Stimulated activated naive B cell treated with anti-CD40 and anti-IgM and Interleukin-4, amounts not matched to agents 10 μg/mL and 1 μg/mL and 100 μg/mL, for 72 hours (primary cell): ENCODE measurements around the gene PPP1R2C.

Experiments
- ATAC-seq, 2 donors: fragments of 150-1000 bp; cut with Tn5 transposase; replicated peaks; 2 replicates each; pipeline ENCODE4 v1.10.0; 2021; ENCODE audit warnings: moderate library complexity in 1 of 2
- DNase-seq: peaks from one replicate; pipeline ENCODE4 v3.0.0; 2021
- H3K27ac Mint-ChIP-seq: one replicate; pipeline ENCODE4 v1.8.0; 2022; ENCODE audit warnings: mild to moderate bottlenecking, mixed read lengths
- H3K27me3 Mint-ChIP-seq, 2 donors: one replicate each; pipeline ENCODE4 v1.8.0; 2022; ENCODE audit warnings: mixed read lengths in 2 of 2
- H3K36me3 Mint-ChIP-seq, 2 donors: one replicate each; pipeline ENCODE4 v1.8.0; 2022; ENCODE audit warnings: mixed read lengths in 2 of 2, mild to moderate bottlenecking in 1 of 2
- H3K4me1 Mint-ChIP-seq, 2 donors: one replicate each; pipeline ENCODE4 v1.8.0; 2022; ENCODE audit warnings: mixed read lengths in 2 of 2, mild to moderate bottlenecking in 1 of 2
- H3K4me3 Mint-ChIP-seq, 2 donors: one replicate each; pipeline ENCODE4 v1.8.0; 2022; ENCODE audit warnings: mild to moderate bottlenecking in 2 of 2, mixed read lengths in 2 of 2, moderate library complexity in 1 of 2
- H3K9me3 Mint-ChIP-seq, 2 donors: one replicate each; pipeline ENCODE4 v1.8.0; 2022; ENCODE audit warnings: mixed read lengths in 2 of 2, mild to moderate bottlenecking in 1 of 2

The PPP1R2C gene

GRCh38 chrX:42778096-42778495 is at the start of gene PPP1R2C:
Gene PPP1R2C (minus strand): TSS chrX:42778163. CDS start chrX:42778079, 84 bp downstream.
- Mint-ChIP-seq H3K4me1 (peaks cover 13% of the 10 kb centered on the region in 2 donors), H3K27ac (peak within 1 kb of the TSS; percentile 52), H3K27me3 (peaks cover 0 to 20% of the 10 kb centered on the region in 2 donors), H3K9me3 (peaks cover 4 to 15% of the 10 kb centered on the region in 2 donors), H3K36me3 (peaks cover 0 to 6% of the 10 kb centered on the region in 2 donors), H3K4me3 (no peak within 1 kb of the TSS)
- DNase-seq (no peak), ATAC-seq (peak in 1 of 2 donors; percentile 20)

GRCh38 chrX:42825201-42825600 is 47.2 kb upstream of the PPP1R2C start:
- DNase-seq (no peak), ATAC-seq (no peak)
- Mint-ChIP-seq H3K4me3 (no peak overlapping the region), H3K27ac (no peak overlapping the region), H3K36me3 (peaks cover 3% of the 10 kb centered on the region in 2 donors), H3K27me3 (peaks cover 0 to 4% of the 10 kb centered on the region in 2 donors), H3K4me1 (peaks cover 0 to 2% of the 10 kb centered on the region in 2 donors), H3K9me3 (peaks cover 2 to 3% of the 10 kb centered on the region in 2 donors)

- no peak for ATAC-seq
- Mint-ChIP-seq H3K4me3 (no peak overlapping the region), H3K27ac (no peak overlapping the region), H3K27me3 (peaks cover 0 to 4% of the 10 kb centered on the region in 2 donors), H3K9me3 (peaks cover 2 to 3% of the 10 kb centered on the region in 2 donors), H3K36me3 (peaks cover 3% of the 10 kb centered on the region in 2 donors), H3K4me1 (peaks cover 0 to 2% of the 10 kb centered on the region in 2 donors)
- DNase-seq = no peak
These were observed 46.6 kb upstream of the PPP1R2C start for GRCh38 chrX:42824541-42824940.

- Mint-ChIP-seq H3K9me3 (peaks cover 2 to 9% of the 10 kb centered on the region in 2 donors), H3K27ac (no peak overlapping the region), H3K27me3 (peaks cover 0 to 4% of the 10 kb centered on the region in 2 donors), H3K36me3 (peaks cover 6 to 8% of the 10 kb centered on the region in 2 donors), H3K4me1 (peaks cover 0 to 2% of the 10 kb centered on the region in 2 donors), H3K4me3 (no peak overlapping the region)
- DNase-seq = no peak
- ATAC-seq = no peak
These were observed 45.5 kb upstream of the PPP1R2C start for GRCh38 chrX:42823443-42823842.

GRCh38 chrX:42821803-42822443 is 44.0 kb upstream of the PPP1R2C start:
- Mint-ChIP-seq H3K4me3 (no peak overlapping the region), H3K9me3 (peaks cover 2 to 10% of the 10 kb centered on the region in 2 donors), H3K27ac (no peak overlapping the region), H3K27me3 (peaks cover 0 to 4% of the 10 kb centered on the region in 2 donors), H3K36me3 (peaks cover 6 to 8% of the 10 kb centered on the region in 2 donors), H3K4me1 (peaks cover 0 to 2% of the 10 kb centered on the region in 2 donors)
- DNase-seq (no peak), ATAC-seq (no peak)

- DNase-seq = no peak
- Mint-ChIP-seq H3K27me3 (no peaks in the 10 kb centered on the region), H3K9me3 (peaks cover 11 to 30% of the 10 kb centered on the region in 2 donors), H3K27ac (no peak overlapping the region), H3K36me3 (peaks cover 17% of the 10 kb centered on the region in 2 donors), H3K4me1 (peaks cover 4 to 6% of the 10 kb centered on the region in 2 donors), H3K4me3 (no peak overlapping the region)
- ATAC-seq = no peak
These were observed 40.4 kb upstream of the PPP1R2C start for GRCh38 chrX:42818151-42818921.

GRCh38 chrX:42809569-42809968 is 31.6 kb upstream of the PPP1R2C start:
- H3K4me3 Mint-ChIP-seq = no peak overlapping the region
- no peaks in the 10 kb centered on the region for H3K27me3 Mint-ChIP-seq
- peaks cover 8 to 10% of the 10 kb centered on the region in 2 donors for H3K9me3 Mint-ChIP-seq
- peaks cover 3 to 5% of the 10 kb centered on the region in 2 donors for H3K36me3 Mint-ChIP-seq
- peaks cover 13 to 20% of the 10 kb centered on the region in 2 donors for H3K4me1 Mint-ChIP-seq
- ATAC-seq (no peak), DNase-seq (no peak)
- no peak overlapping the region for H3K27ac Mint-ChIP-seq

GRCh38 chrX:42807393-42807792 is 29.4 kb upstream of the PPP1R2C start:
- ATAC-seq (no peak), DNase-seq (no peak)
- Mint-ChIP-seq H3K36me3 (no peaks in the 10 kb centered on the region), H3K4me3 (no peak overlapping the region), H3K9me3 (no peaks in the 10 kb centered on the region), H3K4me1 (peaks cover 3 to 9% of the 10 kb centered on the region in 2 donors), H3K27me3 (no peaks in the 10 kb centered on the region), H3K27ac (no peak overlapping the region)

- Mint-ChIP-seq H3K9me3 (no peaks in the 10 kb centered on the region), H3K36me3 (peaks cover 0 to 5% of the 10 kb centered on the region in 2 donors), H3K4me3 (no peak overlapping the region), H3K27ac (no peak overlapping the region), H3K4me1 (peaks cover 2 to 5% of the 10 kb centered on the region in 2 donors), H3K27me3 (no peaks in the 10 kb centered on the region)
- ATAC-seq (no peak), DNase-seq (no peak)
These were observed 26.6 kb upstream of the PPP1R2C start for GRCh38 chrX:42804524-42804923.

GRCh38 chrX:42803320-42803719 is 25.4 kb upstream of the PPP1R2C start:
- H3K4me3 Mint-ChIP-seq = no peak overlapping the region
- peaks cover 0 to 5% of the 10 kb centered on the region in 2 donors for H3K36me3 Mint-ChIP-seq
- peaks cover 2 to 5% of the 10 kb centered on the region in 2 donors for H3K4me1 Mint-ChIP-seq
- no peaks in the 10 kb centered on the region for H3K9me3 Mint-ChIP-seq
- no peaks in the 10 kb centered on the region for H3K27me3 Mint-ChIP-seq
- ATAC-seq = no peak
- H3K27ac Mint-ChIP-seq = no peak overlapping the region
- no peak for DNase-seq

GRCh38 chrX:42797651-42798269 is 19.8 kb upstream of the PPP1R2C start:
- Mint-ChIP-seq H3K36me3 (peaks cover 0 to 5% of the 10 kb centered on the region in 2 donors), H3K4me3 (no peak overlapping the region), H3K9me3 (no peaks in the 10 kb centered on the region), H3K27ac (peak overlapping the region; percentile 63), H3K27me3 (no peaks in the 10 kb centered on the region), H3K4me1 (no peaks in the 10 kb centered on the region)
- DNase-seq = no peak
- ATAC-seq = no peak

GRCh38 chrX:42783451-42783850 is 5.5 kb upstream of the PPP1R2C start:
- H3K27me3 Mint-ChIP-seq = peaks cover 0 to 20% of the 10 kb centered on the region in 2 donors
- peaks cover 4 to 14% of the 10 kb centered on the region in 2 donors for H3K9me3 Mint-ChIP-seq
- peaks cover 0 to 9% of the 10 kb centered on the region in 2 donors for H3K36me3 Mint-ChIP-seq
- H3K4me1 Mint-ChIP-seq = peaks cover 0 to 9% of the 10 kb centered on the region in 2 donors
- DNase-seq (no peak), ATAC-seq (no peak)
- H3K27ac Mint-ChIP-seq = no peak overlapping the region
- no peak overlapping the region for H3K4me3 Mint-ChIP-seq

- Mint-ChIP-seq H3K9me3 (peaks cover 4 to 15% of the 10 kb centered on the region in 2 donors), H3K4me1 (peaks cover 17 to 21% of the 10 kb centered on the region in 2 donors), H3K27me3 (peaks cover 0 to 20% of the 10 kb centered on the region in 2 donors), H3K36me3 (peaks cover 0 to 6% of the 10 kb centered on the region in 2 donors), H3K27ac (no peak overlapping the region), H3K4me3 (no peak overlapping the region)
- ATAC-seq = no peak
- DNase-seq = no peak
These were observed 1.8 kb downstream of the PPP1R2C start for GRCh38 chrX:42776195-42776594.

- Mint-ChIP-seq H3K9me3 (peaks cover 0 to 5% of the 10 kb centered on the region in 2 donors), H3K27ac (no peak overlapping the region), H3K36me3 (peaks cover 0 to 3% of the 10 kb centered on the region in 2 donors), H3K27me3 (peaks cover 0 to 5% of the 10 kb centered on the region in 2 donors), H3K4me1 (peaks cover 7 to 21% of the 10 kb centered on the region in 2 donors), H3K4me3 (no peak overlapping the region)
- ATAC-seq (no peak), DNase-seq (no peak)
These were observed 5.1 kb downstream of the PPP1R2C start for GRCh38 chrX:42772874-42773273.
